GM19238 (cell line): ENCODE data around the gene ZNF782.
"Not testable (repeated sequence)": the region's sequence is repeated elsewhere in the genome, so short reads cannot be mapped to it uniquely, and the experiment has no call there.

ENCODE experiments used
- DNase-seq: peaks from one replicate; pipeline ENCODE4 v3.0.0; 2011; ENCODE audit warnings: low spot score; ENCODE audit not compliant: insufficient read length

The ZNF782 gene

GRCh38 chr9:96854651-96855273 is 448 bp upstream of the ZNF782 start:
- DNase-seq = no peak

- DNase-seq = no peak
Observed at GRCh38 chr9:96852676-96853075, 1.6 kb downstream of the ZNF782 start.

- DNase-seq = no peak
Observed at GRCh38 chr9:96844040-96844439, 10.3 kb downstream of the ZNF782 start.

- no peak for DNase-seq
Observed at GRCh38 chr9:96818533-96818932, 35.8 kb downstream of the ZNF782 start.

GRCh38 chr9:96817973-96818372 is 36.3 kb downstream of the ZNF782 start:
- no peak for DNase-seq

DNA sequence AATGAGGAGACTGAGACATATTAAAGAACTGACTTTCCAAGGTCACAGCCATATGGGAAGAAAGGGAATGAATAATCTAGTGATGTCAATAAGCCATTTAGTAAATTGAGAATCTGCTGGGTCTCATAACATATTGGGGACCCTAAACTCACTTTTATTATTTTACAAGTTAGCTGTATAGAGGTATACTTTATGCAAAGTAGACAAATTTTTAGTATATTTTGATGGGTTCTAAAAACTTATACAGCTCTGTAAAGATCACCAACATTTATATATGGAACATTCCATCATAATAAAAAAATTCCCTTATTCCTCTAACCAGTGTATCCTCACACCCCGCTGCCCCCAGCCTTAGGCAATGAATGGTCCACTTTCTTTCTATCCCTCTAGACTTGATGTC is 40.7 kb downstream of the ZNF782 start:
- no peak for DNase-seq

- DNase-seq = not testable (repeated sequence)
Observed at GRCh38 chr9:96798959-96799358, 55.4 kb downstream of the ZNF782 start.

DNA sequence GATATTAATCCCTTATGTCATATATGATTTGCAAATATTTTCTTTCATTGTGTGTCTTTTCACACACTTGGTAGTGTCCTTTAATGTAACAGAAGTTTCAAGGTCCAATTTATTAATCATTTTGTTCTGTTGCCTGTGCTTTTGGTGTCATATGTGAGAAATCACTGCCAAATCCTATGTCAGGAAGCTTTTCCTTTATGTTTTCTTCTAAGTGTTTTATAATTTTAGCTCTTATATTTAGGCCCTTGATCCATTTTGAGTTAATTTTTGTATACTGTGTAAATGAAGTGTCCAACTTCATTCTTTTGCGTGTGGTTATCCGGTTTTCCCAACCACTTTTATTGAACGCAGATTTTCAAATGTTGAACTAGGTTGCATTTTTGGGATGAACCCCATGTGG is 70.3 kb downstream of the ZNF782 start:
- DNase-seq = no peak

- DNase-seq = no peak
Observed at GRCh38 chr9:96782235-96782634, 72.1 kb downstream of the ZNF782 start.

- DNase-seq = no peak
Observed at GRCh38 chr9:96781552-96781951, 72.8 kb downstream of the ZNF782 start.

GRCh38 chr9:96779089-96779488 is 75.2 kb downstream of the ZNF782 start:
- DNase-seq = no peak

DNA sequence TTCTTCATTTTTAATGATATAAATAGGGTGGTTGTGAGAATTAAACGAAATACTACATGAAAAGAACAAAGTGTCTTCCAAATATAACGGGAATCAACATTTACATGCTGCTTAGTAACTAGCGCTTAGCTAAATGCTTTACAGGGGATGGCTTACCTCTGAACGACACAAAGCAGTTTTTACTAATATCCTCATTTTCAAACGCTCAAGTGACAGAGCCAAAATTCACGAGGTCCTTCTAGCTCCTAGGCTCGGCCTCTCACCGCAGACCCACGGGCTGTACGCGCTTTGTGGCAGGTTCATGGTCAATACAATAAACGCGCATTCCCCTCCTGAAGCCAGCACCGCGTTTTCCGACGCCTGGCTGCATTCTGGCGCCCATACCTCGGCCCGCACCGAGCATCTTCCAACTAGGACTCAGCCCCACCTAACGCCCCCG is 76.9 kb downstream of the ZNF782 start:
- DNase-seq = no peak

GRCh38 chr9:96771124-96771523 is 83.2 kb downstream of the ZNF782 start:
- DNase-seq = no peak

DNA sequence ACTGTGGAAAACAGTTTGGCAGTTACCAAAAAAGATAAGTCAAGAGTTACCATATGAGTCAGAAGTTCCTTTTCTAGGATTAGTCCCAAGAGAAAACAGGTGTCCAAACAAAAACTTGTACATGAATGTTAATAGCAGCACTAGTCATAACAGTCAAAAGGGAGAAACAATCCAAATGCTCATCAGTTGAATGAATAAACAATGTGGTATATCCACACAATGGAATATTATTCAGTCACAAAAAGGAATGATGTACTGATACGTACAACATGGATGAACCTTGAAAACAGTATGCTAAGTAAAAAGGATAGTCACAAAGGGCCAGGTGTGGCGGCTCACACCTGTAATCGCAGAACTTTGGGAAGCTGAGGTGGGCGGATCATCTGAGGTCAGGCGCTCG is 84.3 kb downstream of the ZNF782 start:
- DNase-seq = no peak
